Keratinocyte (primary cell): ENCODE measurements around the gene RAB3A.

Experiments used
- EZH2 ChIP-seq: IDR thresholded peaks from one replicate; pipeline ENCODE4 v1.6.1; 2012; ENCODE audit warnings: inconsistent platforms, mild to moderate bottlenecking, low read length, moderate library complexity
- TF ChIP-seq, protein P1 (sequence below), 3 experiments: IDR thresholded peaks in 1 of 3; conservative IDR thresholded peaks in 1 of 3; optimal IDR thresholded peaks in 1 of 3; 2 replicates in 2 of 3; 3 replicates in 1 of 3; pipeline versions ENCODE3 to v1.5.1; 2011; ENCODE audit warnings: low read length in 3 of 3, mild to moderate bottlenecking in 3 of 3, moderate library complexity in 2 of 3, control low read depth in 1 of 3, inconsistent platforms in 1 of 3; ENCODE audit not compliant: insufficient read depth in 2 of 3; ENCODE audit errors: extremely low read depth in 1 of 3

DNA sequence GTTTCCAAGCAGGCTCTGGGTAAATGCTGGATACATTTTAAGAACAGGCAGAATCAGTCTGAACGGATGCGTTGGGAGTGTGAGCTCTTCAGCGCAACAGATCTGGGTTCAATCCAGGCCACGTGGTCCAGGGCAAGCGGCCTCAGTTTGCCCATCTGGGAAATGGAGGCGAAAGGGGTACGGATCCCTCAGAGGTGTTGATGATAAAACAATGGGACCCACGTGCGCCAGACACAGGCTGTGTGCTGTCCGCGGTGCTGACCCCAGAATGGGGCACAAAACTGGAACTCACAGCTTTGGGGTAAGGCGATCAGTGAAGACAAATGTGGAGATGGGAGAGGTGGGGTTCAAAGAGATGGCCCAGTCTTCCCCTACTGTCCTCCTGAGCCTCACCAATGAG, 35.5 kb upstream of the RAB3A start:
- TF ChIP-seq, protein P1, sequence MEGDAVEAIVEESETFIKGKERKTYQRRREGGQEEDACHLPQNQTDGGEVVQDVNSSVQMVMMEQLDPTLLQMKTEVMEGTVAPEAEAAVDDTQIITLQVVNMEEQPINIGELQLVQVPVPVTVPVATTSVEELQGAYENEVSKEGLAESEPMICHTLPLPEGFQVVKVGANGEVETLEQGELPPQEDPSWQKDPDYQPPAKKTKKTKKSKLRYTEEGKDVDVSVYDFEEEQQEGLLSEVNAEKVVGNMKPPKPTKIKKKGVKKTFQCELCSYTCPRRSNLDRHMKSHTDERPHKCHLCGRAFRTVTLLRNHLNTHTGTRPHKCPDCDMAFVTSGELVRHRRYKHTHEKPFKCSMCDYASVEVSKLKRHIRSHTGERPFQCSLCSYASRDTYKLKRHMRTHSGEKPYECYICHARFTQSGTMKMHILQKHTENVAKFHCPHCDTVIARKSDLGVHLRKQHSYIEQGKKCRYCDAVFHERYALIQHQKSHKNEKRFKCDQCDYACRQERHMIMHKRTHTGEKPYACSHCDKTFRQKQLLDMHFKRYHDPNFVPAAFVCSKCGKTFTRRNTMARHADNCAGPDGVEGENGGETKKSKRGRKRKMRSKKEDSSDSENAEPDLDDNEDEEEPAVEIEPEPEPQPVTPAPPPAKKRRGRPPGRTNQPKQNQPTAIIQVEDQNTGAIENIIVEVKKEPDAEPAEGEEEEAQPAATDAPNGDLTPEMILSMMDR (optimal IDR thresholded peaks at IDR 0.05 in 1 of 3, IDR thresholded peaks at IDR 0.05 in 1 of 3, conservative IDR thresholded peaks at IDR 0.05 in 1 of 3; ENCODE audit: extremely low read depth in 1 of 3, insufficient read depth in 2 of 3, low read length in 3 of 3) = no peak
- no peak for TF ChIP-seq EZH2
